ENCODE measurements around the gene IRGQ.
"Not testable (repeated sequence)": the region's sequence is repeated elsewhere in the genome, so short reads cannot be mapped to it uniquely, and the experiment has no call there.

Gene IRGQ

GRCh38 chr19:43569657-43570056 is 26.3 kb downstream of the IRGQ start:
- DNase-seq: no peak

- no peak for DNase-seq
Observed at GRCh38 chr19:43564800-43565199, 31.1 kb downstream of the IRGQ start.

- no peak for DNase-seq
Observed at GRCh38 chr19:43563816-43564457, 32.0 kb downstream of the IRGQ start.

- peak; percentile 73 to 79 for DNase-seq
Observed at GRCh38 chr19:43562698-43563241, 33.2 kb downstream of the IRGQ start.

- DNase-seq: no peak
Observed at GRCh38 chr19:43562226-43562697, 33.7 kb downstream of the IRGQ start.

GRCh38 chr19:43561139-43561970 is 34.6 kb downstream of the IRGQ start:
- no peak for DNase-seq

GRCh38 chr19:43560687-43561086 is 35.2 kb downstream of the IRGQ start:
- peak in 1 of 2 experiments; percentile 32 for DNase-seq

GRCh38 chr19:43555185-43555770 is 40.7 kb downstream of the IRGQ start:
- DNase-seq: peak; percentile 88

- no peak for DNase-seq
Observed at GRCh38 chr19:43554317-43554895, 41.5 kb downstream of the IRGQ start.

GRCh38 chr19:43553656-43554055 is 42.3 kb downstream of the IRGQ start:
- DNase-seq: no peak

- DNase-seq: no peak
Observed at GRCh38 chr19:43552616-43553015, 43.3 kb downstream of the IRGQ start.

GRCh38 chr19:43552198-43552450 is 43.8 kb downstream of the IRGQ start:
- DNase-seq: no peak

GRCh38 chr19:43551399-43552197 is 44.3 kb downstream of the IRGQ start:
- DNase-seq: no peak

- DNase-seq: no peak
Observed at GRCh38 chr19:43548706-43549105, 47.2 kb downstream of the IRGQ start.

- DNase-seq: not testable (repeated sequence)
Observed at GRCh38 chr19:43547926-43548325, 48.0 kb downstream of the IRGQ start.

- no peak for DNase-seq
Observed at GRCh38 chr19:43546581-43546980, 49.4 kb downstream of the IRGQ start.

- DNase-seq: no peak
Observed at GRCh38 chr19:43545981-43546380, 50.0 kb downstream of the IRGQ start.

- no peak for DNase-seq
Observed at GRCh38 chr19:43545276-43545675, 50.7 kb downstream of the IRGQ start.

GRCh38 chr19:43544077-43544476 is 51.9 kb downstream of the IRGQ start:
- no peak for DNase-seq

GRCh38 chr19:43541920-43542650 is 53.8 kb downstream of the IRGQ start:
- no peak for DNase-seq

- no peak for DNase-seq
Observed at GRCh38 chr19:43540381-43540780, 55.6 kb downstream of the IRGQ start.

GRCh38 chr19:43538922-43539321 is 57.0 kb downstream of the IRGQ start:
- DNase-seq: no peak
